GM08714 (cell line): ENCODE data around the gene CSKMT.
"Not testable (repeated sequence)": the region's sequence is repeated elsewhere in the genome, so short reads cannot be mapped to it uniquely, and the experiment has no call there.

ENCODE experiments used
- H3K4me3 ChIP-seq: fragments of 200-500 bp; sonication (Bioruptor generic); 2 replicates; pipeline ENCODE4 v1.5.1; 2014; ENCODE audit warnings: mild to moderate bottlenecking, low read length, inconsistent platforms
- ZNF274 ChIP-seq: IDR thresholded peaks from 2 replicates; pipeline ENCODE4 v1.6.1; 2012; ENCODE audit warnings: mild to moderate bottlenecking, low read depth, low read length

The CSKMT gene, protein sequence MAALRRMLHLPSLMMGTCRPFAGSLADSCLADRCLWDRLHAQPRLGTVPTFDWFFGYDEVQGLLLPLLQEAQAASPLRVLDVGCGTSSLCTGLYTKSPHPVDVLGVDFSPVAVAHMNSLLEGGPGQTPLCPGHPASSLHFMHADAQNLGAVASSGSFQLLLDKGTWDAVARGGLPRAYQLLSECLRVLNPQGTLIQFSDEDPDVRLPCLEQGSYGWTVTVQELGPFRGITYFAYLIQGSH

DNA sequence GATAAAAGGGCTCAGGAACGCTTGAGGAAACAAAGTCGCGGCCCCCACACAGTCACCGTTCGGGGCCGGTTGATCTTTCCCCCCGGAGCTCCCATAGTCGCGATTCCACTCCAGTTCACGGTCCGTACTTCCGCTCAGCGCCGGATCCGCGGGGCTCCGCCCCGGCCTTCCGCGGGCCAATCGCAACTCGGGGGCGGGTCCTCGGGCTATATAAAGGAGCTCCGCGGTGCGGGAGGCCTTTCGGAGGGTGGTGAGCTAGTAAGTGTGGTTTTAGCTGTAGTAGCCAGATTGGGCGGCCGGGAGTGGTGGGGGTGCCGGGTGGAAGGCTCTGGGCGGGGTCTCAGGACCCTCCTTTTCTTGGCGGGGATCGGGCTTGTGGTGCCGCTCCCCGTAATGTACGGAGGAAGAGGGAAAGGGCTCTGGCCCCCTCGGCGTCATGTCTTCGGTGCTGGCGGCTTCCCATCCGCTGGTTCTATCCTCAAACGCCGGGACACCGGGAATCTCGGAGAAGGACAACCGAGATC lies at the start of gene CSKMT, which contains the start of gene C11orf98:
Gene CSKMT, plus strand, starts transcription at position 238 of the 524 bp plus-strand sequence. CDS start 568 bp downstream, outside the sequence.
Gene C11orf98, minus strand, starts transcription at position 136 of the 524 bp plus-strand sequence. Its CDS starts 41 bp downstream, at position 95.
- H3K4me3 ChIP-seq, result peak within 1 kb of the TSS; percentile 83
- TF ChIP-seq ZNF274, result no peak

DNA sequence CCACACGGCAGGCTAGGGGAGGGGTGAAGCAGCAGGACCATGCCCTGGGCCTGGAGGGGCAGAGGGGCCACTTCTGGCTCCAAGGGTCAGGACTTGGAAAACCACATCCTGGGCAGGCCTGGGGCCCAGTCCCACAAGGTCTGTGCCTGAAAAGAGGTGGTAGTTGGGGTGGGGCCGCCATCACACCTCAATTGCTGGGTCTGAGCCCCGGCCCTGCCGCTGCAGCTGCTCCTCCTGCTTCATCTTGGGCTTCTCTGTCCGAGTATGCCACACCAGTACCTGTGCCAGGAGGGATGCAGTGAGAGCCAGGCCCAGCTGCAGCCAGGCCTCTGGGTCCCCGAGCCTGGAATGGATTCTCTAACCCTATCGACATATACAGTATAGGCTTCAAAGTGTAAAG lies 49.6 kb upstream of the CSKMT start:
- no peak overlapping the region for H3K4me3 ChIP-seq
- TF ChIP-seq ZNF274, result no peak

DNA sequence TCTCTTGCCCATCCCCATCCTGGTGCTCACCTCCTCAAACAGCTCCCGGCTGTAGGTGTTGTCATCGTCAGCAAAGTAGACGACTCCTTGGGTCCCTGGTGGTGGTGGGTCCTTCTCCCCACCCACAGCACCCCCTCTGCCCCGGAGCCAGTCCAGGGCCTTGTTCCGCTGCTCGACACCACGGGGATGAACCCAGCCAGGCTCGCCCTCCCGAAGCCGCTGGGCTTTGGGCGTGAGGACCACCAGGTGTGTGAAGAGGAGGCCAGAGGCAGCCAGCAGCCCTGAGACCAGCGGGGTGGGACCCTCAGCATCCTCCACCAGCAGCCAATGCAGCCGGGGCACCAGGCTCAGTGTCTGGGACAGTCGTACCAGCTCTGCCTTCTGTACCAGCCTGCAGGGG lies 48.2 kb upstream of the CSKMT start:
- not testable (repeated sequence) for H3K4me3 ChIP-seq

DNA sequence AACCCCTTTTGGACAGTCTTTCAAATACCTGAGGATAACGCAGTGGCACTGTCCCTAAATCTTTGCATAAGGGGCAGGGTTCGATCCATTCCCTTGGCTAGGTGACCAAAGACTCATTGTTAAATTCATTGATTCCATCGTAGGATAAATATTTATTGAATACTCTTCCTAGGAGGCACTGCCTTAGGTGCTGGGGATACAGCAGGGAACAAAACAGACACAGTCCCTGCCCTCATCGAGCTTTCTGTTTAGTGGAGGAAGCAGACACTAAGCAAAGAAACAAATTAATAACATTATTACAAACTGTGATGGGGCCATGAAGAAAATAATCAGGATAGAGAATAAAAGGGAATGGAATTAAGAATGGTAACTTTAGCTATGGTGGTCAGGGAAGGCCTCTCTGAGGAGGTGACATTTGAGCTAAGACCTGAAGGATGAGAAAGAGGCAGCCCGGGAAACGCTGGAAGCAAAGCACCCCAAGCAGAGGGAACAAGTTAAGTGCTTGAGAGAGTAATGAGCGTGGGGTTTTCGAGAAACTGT lies 44.0 kb upstream of the CSKMT start:
- TF ChIP-seq ZNF274, result no peak
- H3K4me3 ChIP-seq, result peak overlapping the region; percentile 72

DNA sequence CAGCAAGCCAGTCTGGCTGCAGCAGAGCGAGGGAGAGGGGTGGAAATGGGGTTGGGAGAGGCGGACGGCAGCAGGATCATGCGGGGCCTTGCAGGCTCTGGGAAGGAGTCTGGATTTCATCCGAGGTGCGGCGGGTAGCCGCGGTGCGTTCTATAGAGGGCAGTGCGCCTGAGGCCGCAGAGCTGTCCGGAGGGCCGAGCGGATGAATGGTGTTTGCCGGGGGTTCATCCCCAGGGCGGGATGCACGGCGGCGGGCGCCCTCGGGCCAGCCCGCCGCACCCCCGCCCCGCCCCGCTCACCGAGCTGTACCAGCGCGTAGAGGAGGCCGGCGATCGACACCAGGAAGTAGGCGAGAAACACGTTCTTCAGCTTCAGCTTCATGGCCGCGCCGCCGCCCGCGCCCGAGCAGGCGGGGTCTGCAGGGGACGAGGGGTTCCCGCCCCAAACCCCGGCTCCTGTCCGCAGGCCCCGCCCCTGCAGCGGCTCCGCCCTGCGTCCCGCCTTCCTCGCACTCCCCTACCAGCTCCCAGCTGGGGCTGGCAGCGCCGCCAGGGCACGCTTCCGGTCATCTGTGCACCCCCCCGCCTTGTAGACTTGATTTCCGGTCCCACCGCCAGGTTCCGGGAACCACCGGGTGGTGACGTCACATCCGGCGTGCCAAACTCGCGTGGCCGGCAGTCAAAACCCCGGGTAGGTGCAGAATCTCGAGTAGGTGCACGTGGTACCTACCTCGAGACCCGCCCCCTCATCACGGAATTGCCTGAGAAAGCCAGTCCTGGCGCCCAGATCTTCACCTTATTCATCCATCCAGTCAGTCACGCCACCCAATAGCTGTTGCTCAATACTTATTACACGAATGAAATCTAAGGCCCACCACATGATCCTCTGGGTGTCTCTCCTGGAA lies 43.3 kb upstream of the CSKMT start, which contains the start of gene B3GAT3:
Gene B3GAT3, minus strand, starts transcription at position 420 of the 904 bp plus-strand sequence. Its CDS starts 39 bp downstream, at position 381.
- TF ChIP-seq ZNF274, result no peak
- H3K4me3 ChIP-seq, result peak within 1 kb of the TSS; percentile 72

DNA sequence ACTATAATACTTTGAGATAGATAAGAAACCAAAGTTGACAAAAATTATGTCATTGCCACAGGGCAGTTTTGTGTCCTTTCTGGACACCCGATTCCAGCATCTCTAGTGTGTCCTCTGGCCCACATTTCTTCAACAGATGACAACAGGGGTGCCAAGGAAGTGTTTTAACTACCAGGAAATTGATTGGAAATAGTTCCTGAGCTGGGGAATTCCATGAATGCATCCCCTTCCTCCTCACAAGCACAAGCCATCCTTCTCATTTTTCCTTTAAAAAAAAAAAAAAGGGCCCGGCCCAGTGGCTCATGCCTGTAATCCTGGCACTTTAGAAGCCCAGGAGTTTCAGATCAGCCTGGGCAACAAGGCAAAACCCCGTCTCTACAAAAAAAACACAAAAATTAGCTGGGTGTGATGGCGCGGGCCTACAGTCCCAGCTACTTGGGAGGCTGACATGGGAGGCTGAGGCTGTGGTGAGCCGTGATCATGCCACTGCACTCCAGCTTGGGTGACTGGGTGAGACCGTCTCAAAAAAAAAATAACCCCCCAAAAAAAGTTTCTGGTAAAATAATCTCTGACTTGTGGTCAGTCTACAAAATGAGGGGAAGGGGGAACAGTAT lies 42.5 kb upstream of the CSKMT start:
- no peak for TF ChIP-seq ZNF274

DNA sequence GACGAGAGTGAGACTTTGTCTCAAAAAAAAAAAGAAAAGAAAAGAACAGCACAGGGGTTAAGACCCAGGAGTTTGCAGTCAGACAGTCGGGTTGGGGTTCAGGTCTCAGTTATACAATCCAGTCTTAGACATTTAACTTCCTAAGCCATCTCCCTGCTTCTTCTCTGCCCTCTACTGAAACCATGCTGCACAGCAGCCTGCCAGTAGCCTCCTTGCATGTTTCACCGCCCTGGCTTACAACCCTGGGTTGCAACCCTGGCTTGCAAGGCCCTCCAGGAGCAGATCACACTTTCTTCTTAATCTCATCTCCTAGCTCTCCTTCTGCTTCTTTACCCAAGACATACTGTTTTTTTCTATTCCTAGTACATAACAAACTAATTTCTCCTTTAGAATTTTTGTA lies 37.4 kb upstream of the CSKMT start:
- no peak for TF ChIP-seq ZNF274
- no peak overlapping the region for H3K4me3 ChIP-seq

More for the DNA sequence above, 42.5 kb upstream of the CSKMT start:
- H3K4me3 ChIP-seq, result no peak overlapping the region

DNA sequence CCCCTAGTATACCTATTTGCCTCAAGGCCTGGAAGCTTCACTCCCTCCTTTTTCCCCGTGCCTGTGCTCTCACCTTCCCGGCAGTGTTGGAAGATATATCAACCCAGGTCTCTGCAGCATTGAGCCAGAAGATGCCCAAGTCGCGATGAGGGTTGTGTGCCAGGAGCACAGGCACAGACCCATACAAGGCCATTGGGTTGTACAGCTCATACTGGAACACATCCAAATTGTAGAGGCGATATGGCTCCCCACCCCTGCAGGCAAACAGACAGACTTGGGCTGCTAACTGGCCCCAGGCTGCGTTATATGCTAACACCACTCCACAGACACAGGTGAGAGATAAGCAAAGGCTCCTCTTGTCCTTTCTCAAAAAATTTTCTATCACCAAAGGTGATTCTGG lies 32.6 kb upstream of the CSKMT start:
- no peak overlapping the region for H3K4me3 ChIP-seq
- no peak for TF ChIP-seq ZNF274

DNA sequence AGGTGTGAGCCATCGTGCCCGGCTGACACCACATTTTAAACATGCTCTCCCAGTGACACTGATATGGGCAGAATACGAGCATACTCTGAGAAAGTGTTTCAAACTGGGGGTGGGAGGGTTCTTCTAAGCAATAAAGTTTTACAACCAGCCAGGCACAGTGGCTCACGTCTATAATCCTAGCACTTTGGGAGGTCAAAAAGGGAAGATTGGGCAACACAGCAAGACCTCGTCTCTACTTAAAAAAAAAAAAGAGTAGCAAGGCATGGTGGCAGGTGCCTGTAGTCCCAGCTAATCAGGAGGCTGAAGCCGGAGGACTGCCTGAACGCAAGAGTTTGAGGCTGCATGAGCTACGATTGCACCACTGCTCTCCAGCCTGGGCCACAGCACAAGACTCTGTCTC lies 20.9 kb upstream of the CSKMT start:
- TF ChIP-seq ZNF274, result no peak
- no peak overlapping the region for H3K4me3 ChIP-seq

DNA sequence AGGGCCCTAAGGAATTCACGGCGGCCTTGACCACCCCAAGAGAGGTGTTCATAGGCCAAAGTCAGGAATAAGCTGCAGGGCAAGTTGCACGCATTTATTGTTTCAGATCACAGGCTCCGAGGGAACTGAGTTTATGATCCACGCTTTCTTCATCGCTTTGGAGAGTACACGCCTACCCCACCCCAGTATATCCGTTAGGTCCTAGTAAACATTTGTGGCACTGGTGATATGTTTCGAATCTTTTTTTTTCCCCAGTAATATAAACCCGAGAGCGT lies 19.5 kb upstream of the CSKMT start:
- H3K4me3 ChIP-seq, result peak overlapping the region; percentile 96
- no peak for TF ChIP-seq ZNF274

DNA sequence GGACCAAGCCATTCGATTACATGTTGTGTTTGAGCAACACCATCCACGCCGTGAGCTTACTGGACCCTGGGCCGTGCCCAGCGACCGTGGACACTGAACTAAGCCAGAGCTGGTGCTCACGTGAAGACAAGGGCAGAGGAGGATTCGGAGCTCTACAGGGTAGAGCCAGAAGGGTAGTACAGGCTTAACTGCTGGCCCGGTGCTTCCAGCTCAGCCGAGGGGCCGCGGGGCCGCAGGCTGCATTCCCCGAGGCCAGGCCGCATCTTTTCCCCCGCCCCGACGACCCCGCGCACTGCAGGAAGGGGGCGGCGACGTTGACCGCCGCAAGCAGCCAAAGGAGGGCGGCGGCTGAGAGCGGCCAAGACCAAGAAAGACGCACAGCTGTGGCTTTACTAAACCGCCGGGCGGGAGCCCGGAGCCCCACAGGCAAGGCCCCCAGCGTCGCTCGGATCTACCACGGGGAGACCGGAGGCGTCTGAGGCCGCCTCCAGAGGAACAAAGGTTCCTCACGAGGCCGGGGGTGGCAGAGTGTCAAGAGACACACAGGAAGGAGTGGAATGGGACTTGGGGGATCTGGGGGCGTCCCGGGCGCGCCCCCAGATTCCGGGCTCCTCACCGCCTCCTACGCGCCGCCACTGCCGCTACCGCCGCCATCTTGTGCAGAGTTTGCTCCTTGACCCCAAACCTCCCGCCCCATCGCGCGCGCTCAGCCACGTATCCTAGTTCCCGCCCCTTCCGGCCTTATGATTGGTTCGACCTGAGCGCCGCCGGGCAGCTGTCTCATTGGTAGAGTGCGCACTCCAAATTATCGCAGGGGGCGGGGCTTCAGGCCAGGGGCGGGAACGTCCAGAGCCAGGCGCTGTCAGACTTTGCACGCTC lies 18.9 kb upstream of the CSKMT start, which contains the start of gene GANAB:
Gene GANAB, minus strand, starts transcription at position 668 of the 879 bp plus-strand sequence. Its CDS starts 14 bp downstream, at position 654.
- H3K4me3 ChIP-seq, result peak within 1 kb of the TSS; percentile 96
- TF ChIP-seq ZNF274, result no peak

DNA sequence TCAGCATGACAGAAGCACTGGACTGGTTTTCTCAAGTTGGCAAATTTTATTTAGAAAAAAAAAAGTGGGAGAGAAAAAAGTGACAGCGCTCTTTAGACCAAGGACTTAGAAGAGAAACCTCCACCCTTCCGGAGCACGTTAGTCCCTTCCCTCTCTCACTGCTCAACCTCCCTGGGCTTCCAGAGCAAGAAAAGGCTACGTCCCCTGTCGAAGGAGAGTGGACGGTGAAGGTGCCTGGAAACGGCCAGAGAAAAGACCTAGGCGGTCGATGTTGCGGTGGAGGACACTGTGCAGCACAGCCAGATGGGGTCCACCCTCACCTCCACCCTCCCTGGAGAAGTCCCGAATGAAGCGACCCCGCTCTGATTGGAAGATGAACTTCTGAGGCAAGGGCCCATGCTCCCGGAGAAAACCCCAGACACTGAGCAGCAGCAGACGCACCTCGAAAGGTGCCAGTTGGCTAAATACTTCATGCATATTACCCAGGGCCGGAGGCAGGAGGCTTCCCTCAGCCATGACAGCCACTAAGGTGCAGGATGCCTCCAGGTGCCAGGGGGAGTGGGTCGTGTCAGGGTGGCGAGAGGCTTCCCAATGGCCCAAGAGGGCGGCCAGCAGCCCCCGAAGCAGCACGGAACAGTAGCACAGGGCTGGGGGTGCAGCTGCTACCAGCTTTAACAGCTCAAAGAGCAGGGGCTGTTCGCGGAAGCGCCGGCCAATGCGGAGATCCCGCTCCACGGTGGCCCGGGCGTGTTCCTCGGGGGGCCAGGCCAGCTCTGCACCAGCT lies 18.1 kb upstream of the CSKMT start:
- TF ChIP-seq ZNF274, result no peak
- H3K4me3 ChIP-seq, result no peak overlapping the region
